AG09309 (cell line): ENCODE measurements around the gene TAF3.
A peak's percentile ranks its signal among the peaks of the same experiment; 100 is the strongest.
"Not testable (repeated sequence)": the region's sequence is repeated elsewhere in the genome, so short reads cannot be mapped to it uniquely, and the experiment has no call there.

Experiments used
- DNase-seq: peaks from one replicate; pipeline ENCODE4 v3.0.0-alpha.2; 2010; ENCODE audit warnings: low read depth
- H3K4me3 ChIP-seq: 2 replicates; pipeline ENCODE4 v1.5.1; 2011; ENCODE audit warnings: mild to moderate bottlenecking, low read depth, low read length, moderate library complexity; ENCODE audit not compliant: control insufficient read depth
- TF ChIP-seq, protein P1 (sequence below): IDR thresholded peaks from 2 replicates; pipeline ENCODE4 v1.5.1; 2011; ENCODE audit warnings: mild to moderate bottlenecking, low read depth, low read length, inconsistent platforms; ENCODE audit not compliant: insufficient read depth, control insufficient read depth; ENCODE audit errors: missing control alignments

Gene TAF3, protein sequence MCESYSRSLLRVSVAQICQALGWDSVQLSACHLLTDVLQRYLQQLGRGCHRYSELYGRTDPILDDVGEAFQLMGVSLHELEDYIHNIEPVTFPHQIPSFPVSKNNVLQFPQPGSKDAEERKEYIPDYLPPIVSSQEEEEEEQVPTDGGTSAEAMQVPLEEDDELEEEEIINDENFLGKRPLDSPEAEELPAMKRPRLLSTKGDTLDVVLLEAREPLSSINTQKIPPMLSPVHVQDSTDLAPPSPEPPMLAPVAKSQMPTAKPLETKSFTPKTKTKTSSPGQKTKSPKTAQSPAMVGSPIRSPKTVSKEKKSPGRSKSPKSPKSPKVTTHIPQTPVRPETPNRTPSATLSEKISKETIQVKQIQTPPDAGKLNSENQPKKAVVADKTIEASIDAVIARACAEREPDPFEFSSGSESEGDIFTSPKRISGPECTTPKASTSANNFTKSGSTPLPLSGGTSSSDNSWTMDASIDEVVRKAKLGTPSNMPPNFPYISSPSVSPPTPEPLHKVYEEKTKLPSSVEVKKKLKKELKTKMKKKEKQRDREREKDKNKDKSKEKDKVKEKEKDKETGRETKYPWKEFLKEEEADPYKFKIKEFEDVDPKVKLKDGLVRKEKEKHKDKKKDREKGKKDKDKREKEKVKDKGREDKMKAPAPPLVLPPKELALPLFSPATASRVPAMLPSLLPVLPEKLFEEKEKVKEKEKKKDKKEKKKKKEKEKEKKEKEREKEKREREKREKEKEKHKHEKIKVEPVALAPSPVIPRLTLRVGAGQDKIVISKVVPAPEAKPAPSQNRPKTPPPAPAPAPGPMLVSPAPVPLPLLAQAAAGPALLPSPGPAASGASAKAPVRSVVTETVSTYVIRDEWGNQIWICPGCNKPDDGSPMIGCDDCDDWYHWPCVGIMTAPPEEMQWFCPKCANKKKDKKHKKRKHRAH

DNA sequence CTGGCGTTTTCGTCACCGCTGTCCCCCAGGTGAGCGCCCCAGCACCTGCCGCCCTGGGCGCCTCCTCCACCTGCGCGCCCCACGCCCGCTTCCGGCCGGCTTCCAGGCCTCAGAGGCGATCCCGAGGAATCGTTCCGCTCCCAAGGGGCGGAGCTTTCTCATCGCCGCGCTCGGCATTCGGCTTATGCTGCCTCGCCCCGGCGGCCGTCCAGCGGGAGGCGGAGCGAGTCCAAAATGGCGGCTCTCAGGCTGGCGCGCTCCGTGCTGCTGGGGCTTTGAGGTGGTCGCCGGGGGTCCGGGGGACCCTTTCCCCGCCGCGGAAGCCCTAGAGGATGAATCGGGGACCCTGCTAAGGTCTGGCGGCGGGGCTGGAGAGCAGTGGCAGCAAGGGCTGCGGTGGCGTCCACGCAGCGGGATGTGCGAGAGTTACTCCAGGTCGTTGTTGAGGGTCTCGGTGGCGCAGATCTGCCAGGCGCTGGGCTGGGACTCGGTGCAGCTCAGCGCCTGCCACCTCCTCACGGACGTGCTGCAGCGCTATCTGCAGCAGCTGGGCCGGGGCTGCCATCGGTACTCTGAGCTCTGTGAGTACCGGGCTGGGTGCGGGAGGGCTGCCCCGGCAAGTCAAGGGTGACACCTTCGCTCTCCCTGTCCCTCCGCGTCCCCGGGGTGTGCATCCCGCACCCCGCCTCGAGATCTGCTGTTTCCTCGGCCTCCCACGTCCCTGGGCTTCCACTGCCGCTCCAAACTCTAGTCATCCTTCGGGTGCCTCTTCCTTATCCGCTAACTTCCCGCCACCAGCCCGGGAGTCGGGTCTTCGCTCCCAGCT is at the start of gene TAF3:
Gene TAF3 (plus strand): TSS at position 211 of the 826 bp plus-strand sequence. CDS start 205 bp downstream, at position 416.
- TF ChIP-seq, protein P1, sequence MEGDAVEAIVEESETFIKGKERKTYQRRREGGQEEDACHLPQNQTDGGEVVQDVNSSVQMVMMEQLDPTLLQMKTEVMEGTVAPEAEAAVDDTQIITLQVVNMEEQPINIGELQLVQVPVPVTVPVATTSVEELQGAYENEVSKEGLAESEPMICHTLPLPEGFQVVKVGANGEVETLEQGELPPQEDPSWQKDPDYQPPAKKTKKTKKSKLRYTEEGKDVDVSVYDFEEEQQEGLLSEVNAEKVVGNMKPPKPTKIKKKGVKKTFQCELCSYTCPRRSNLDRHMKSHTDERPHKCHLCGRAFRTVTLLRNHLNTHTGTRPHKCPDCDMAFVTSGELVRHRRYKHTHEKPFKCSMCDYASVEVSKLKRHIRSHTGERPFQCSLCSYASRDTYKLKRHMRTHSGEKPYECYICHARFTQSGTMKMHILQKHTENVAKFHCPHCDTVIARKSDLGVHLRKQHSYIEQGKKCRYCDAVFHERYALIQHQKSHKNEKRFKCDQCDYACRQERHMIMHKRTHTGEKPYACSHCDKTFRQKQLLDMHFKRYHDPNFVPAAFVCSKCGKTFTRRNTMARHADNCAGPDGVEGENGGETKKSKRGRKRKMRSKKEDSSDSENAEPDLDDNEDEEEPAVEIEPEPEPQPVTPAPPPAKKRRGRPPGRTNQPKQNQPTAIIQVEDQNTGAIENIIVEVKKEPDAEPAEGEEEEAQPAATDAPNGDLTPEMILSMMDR, result no peak
- peak within 1 kb of the TSS; percentile 73 for H3K4me3 ChIP-seq

DNA sequence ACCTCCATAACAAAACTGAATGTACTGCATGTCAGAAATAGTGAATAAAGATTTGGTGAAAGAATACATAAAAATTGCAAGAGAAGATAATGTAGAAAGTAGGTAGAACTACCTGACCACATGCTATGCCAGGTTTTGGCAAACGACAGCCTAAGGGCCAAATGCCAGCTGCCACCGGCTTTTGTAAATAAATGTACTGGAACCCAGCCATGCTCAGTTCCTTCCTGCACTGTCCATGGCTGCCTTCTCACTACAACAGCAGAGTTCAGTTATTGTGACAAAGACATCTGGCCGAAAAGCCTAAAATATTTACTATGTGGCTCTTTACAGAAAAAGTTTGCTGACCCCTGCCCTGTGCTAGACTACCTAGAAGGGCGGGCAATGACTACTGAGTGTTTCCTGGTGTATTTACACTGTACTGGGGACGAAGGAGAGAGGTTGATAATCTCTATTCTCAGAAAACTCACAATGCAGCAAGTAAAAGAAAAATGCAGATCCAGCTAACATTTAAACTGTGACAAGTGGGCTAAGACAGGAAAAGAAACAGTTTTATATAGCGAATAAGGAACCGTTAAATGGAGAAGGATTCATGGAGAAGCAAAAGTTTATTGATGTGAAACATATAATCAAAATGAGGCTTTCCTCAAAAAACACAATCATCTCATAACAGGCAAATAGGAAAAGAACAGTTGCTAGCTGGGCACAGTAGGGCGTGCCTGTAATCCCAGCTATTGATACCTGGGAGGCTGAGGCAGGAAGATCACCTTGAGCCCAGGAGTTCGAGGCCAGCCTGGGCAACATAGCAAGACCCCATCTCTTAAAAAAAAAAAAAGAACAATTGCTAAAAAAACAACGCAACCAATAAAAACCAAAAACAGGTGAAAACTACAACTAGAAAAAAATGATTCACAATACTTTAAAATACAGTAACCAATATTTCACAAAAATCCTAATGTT is 44.2 kb upstream of the TAF3 start:
- TF ChIP-seq, protein P1, result no peak
- no peak for DNase-seq
- H3K4me3 ChIP-seq, result no peak overlapping the region

More for the DNA sequence above, at the start of gene TAF3:
- DNase-seq, result peak; percentile 31

DNA sequence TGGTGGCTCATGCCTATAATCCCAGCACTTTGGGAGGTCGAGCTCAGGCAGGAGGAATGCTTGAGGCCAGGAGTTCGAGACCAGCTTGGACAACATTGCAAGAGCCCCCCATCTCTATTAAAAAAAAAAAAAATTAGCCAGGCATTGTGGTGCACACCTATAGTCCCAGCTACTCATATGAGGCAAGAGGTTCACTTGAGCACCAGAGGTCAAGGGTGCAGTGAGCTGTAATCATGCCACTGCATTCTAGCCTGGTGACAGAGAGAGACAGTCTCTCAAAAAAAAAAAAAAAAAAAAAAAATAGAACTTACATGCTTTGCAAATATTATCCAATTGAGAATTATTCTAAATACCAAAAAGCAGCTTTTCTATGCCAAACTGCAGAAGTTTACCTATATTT is 41.5 kb upstream of the TAF3 start:
- no peak overlapping the region for H3K4me3 ChIP-seq
- TF ChIP-seq, protein P1, result no peak
- no peak for DNase-seq

DNA sequence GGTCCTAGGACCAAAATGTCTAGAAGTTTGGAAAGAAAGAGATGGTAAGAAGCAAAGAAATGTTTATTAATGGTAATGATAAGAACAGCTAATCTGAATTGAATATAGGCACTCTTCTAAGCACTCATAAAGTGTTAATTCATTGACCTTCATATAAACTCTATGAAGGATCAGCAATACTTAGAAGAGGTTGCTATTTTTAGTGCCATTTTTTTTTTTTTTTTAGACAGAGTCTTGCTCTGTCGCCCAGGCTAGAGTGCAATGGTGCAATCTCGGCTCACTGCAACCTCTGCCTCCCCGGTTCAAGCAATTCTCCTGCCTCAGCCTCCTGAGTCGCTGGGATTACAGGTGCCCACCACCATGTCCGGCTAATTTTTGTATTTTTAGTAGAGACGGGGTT is 36.1 kb upstream of the TAF3 start:
- not testable (repeated sequence) for H3K4me3 ChIP-seq, DNase-seq

DNA sequence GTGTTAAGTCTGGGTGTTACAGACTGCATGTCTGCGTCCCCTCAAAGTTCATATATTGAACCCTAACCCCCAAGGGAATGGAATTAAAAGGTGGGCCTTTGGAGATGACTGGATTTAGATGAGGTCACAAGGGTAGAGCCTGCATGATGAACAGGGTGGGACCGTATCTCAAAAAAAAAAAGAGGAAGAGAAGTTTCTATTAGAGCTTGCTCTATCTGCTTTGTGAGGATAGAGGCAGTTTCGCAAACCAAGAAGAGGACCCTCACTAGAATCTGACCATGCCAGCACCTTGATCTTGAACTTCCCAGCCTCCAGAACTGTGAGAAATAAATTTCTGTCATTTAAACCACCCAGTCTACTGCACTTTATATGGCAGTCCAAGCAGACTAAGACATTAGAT is 31.9 kb upstream of the TAF3 start:
- TF ChIP-seq, protein P1, result no peak
- H3K4me3 ChIP-seq, result no peak overlapping the region; the same call in 1 of the 2 replicates
- DNase-seq, result no peak

DNA sequence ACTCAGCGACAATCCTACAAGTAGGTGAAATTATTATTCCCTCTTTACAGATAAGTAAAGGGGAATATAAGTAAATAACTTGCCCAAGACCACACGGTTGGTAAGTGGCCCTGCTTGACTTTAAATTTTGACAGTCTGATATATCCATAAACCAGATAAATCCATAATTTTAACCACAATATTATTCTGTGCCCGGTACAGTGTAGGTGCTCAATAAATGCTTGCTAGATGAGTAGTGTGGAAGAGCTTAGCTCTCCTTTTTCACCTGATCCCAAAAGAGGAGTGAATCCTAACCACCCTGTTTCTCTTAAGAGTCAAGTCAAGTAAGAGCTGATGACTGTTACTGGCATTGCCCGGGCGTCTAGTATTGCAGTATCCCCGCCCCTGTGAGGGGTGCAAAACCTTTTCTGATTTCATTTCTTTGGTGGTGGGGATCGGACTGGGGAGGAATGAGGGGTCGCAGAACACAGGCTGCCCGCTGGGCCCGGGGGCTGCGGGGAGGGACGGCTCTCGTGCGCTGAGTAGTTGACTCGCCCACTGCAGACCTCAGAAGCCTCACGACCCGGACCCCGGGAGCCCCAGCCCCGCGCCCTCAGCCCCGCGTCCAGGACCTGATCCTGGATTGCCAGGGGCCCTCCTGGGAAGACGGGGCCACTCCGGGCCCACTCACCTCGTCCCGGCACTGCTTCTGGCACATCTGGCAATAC is 31.0 kb upstream of the TAF3 start:
- DNase-seq, result no peak
- TF ChIP-seq, protein P1, result no peak
- peak overlapping the region; percentile 91 for H3K4me3 ChIP-seq
